Effector CD4-positive, alpha-beta T cell (primary cell): ENCODE measurements around the gene RBX1.
A peak's percentile ranks its signal among the peaks of the same experiment; 100 is the strongest.
"Not testable (repeated sequence)": the region's sequence is repeated elsewhere in the genome, so short reads cannot be mapped to it uniquely, and the experiment has no call there.

Experiments used
- DNase-seq: peaks from one replicate; pipeline ENCODE4 v3.0.0-alpha.2; 2020

Gene RBX1

GRCh38 chr22:40973144-40973543 lies 22.0 kb downstream of the RBX1 start:
- no peak for DNase-seq

GRCh38 chr22:40975366-40975765 lies 24.2 kb downstream of the RBX1 start:
- no peak for DNase-seq

- no peak for DNase-seq
Measured at GRCh38 chr22:40976866-40977700, 25.9 kb downstream of the RBX1 start.

- no peak for DNase-seq
Measured at GRCh38 chr22:40979198-40979597, 28.0 kb downstream of the RBX1 start.

GRCh38 chr22:40979871-40980270 lies 28.7 kb downstream of the RBX1 start:
- no peak for DNase-seq

GRCh38 chr22:40982482-40983385 lies 31.6 kb downstream of the RBX1 start:
- DNase-seq = no peak

GRCh38 chr22:40991298-40991697 lies 40.1 kb downstream of the RBX1 start:
- no peak for DNase-seq

GRCh38 chr22:40995821-40996220 lies 44.6 kb downstream of the RBX1 start:
- no peak for DNase-seq

- no peak for DNase-seq
Measured at GRCh38 chr22:40997520-40997919, 46.3 kb downstream of the RBX1 start.

- no peak for DNase-seq
Measured at GRCh38 chr22:41000040-41000565, 48.9 kb downstream of the RBX1 start.

GRCh38 chr22:41000941-41001721 lies 50.0 kb downstream of the RBX1 start:
- DNase-seq = no peak

- no peak for DNase-seq
Measured at GRCh38 chr22:41001722-41002122, 50.5 kb downstream of the RBX1 start.

- not testable (repeated sequence) for DNase-seq
Measured at GRCh38 chr22:41002386-41002785, 51.2 kb downstream of the RBX1 start.

- no peak for DNase-seq
Measured at GRCh38 chr22:41003066-41003465, 51.9 kb downstream of the RBX1 start.

GRCh38 chr22:41003976-41004375 lies 52.8 kb downstream of the RBX1 start:
- DNase-seq = no peak

- no peak for DNase-seq
Measured at GRCh38 chr22:41009222-41009948, 58.2 kb downstream of the RBX1 start.

- no peak for DNase-seq
Measured at GRCh38 chr22:41015003-41015402, 63.8 kb downstream of the RBX1 start.

- DNase-seq = no peak
Measured at GRCh38 chr22:41021061-41021612, 70.0 kb downstream of the RBX1 start.

GRCh38 chr22:41021613-41022454 lies 70.7 kb downstream of the RBX1 start:
- peak; percentile 10 for DNase-seq

GRCh38 chr22:41022470-41023298 lies 71.5 kb downstream of the RBX1 start:
- DNase-seq = peak; percentile 63
